Gastroesophageal sphincter (tissue), 4 donors: ENCODE measurements around the gene IFT122. TPM values are rescaled to one million over a fixed set of nuclear protein-coding genes. Genes with fewer than 3 reads are reported as not detected.
"Not testable (repeated sequence)": the region's sequence is repeated elsewhere in the genome, so short reads cannot be mapped to it uniquely, and the experiment has no call there.

Source experiments
- ATAC-seq: fragments of 150-250 bp; one replicate; pipeline ENCODE4 v1.9.1; 2016; ENCODE audit warnings: mild to moderate bottlenecking, moderate library complexity
- H3K27ac ChIP-seq, 4 donors: fragments of 200-600 bp; sonication (generic) in 3 of 4; 1 replicate in 3 of 4; 2 replicates in 1 of 4; pipeline ENCODE4 v1.5.1; 2016 to 2019
- H3K27me3 ChIP-seq: fragments of 200-600 bp; sonication (generic); one replicate; pipeline ENCODE4 v1.5.1; 2019
- H3K36me3 ChIP-seq, 2 donors: fragments of 200-600 bp; sonication (generic); one replicate each; pipeline ENCODE4 v1.5.1; 2019; ENCODE audit warnings: control low read depth in 1 of 2
- H3K4me1 ChIP-seq, 3 donors: fragments of 200-600 bp; sonication (generic); 1 replicate in 2 of 3; 2 replicates in 1 of 3; pipeline ENCODE4 v1.5.1; 2016 to 2019; ENCODE audit warnings: control low read depth in 2 of 3
- H3K4me3 ChIP-seq, 2 donors: fragments of 200-600 bp; sonication (generic); one replicate each; pipeline ENCODE4 v1.5.1; 2019; ENCODE audit warnings: mild to moderate bottlenecking in 1 of 2, moderate library complexity in 1 of 2
- H3K9me3 ChIP-seq, 3 donors: fragments of 200-600 bp; sonication (generic); one replicate each; pipeline ENCODE4 v1.5.1; 2017 to 2019; ENCODE audit warnings: control low read depth in 2 of 3
- EP300 ChIP-seq: sonication (generic); formaldehyde crosslinking; IDR thresholded peaks from one replicate; pipeline ENCODE4 v1.6.1; 2017; ENCODE audit warnings: antibody characterized with exemption, mild to moderate bottlenecking
- POLR2A ChIP-seq, 2 donors: fragments of 450-650 bp; IDR thresholded peaks; one replicate each; pipeline ENCODE4 v1.6.1; 2017; ENCODE audit warnings: antibody characterized with exemption in 2 of 2, mild to moderate bottlenecking in 2 of 2, moderate library complexity in 1 of 2
- POLR2AphosphoS5 ChIP-seq: sonication (generic); formaldehyde crosslinking; IDR thresholded peaks from one replicate; pipeline ENCODE4 v1.6.1; 2017; ENCODE audit warnings: antibody characterized with exemption
- WGBS, 2 donors: methylation state at CpG; one replicate each; pipeline ENCODE4 v1.1.5; 2018; ENCODE audit warnings: low coverage in 1 of 2; 5-methylcytosine and 5-hydroxymethylcytosine counted together
- total RNA-seq, 4 donors: library from RNA; depleted of rRNA; stranded (reverse); fragments of >200 nt; gene quantifications; one replicate each; pipeline ENCODE4 v1.1.0, GENCODE V29; 2016
- TF ChIP-seq, protein P1 (sequence below), 4 experiments: fragments of 200-600 bp in 2 of 4; fragments of 450-650 bp in 2 of 4; sonication (generic) in 1 of 4; IDR thresholded peaks; one replicate each; pipeline ENCODE4 v1.5.1; 2017 to 2019; ENCODE audit warnings: antibody characterized with exemption in 4 of 4, mild to moderate bottlenecking in 2 of 4, moderate library complexity in 2 of 4

The IFT122 gene
- 10 to 100 TPM; 18.1 to 38.3 (median 26.8) TPM for total RNA-seq

- WGBS, 2 donors, result 0% methylated on average over 27 of the region's 75 CpGs; no CpG with 5 or more reads in 1 of the 2 donors
- ATAC-seq, result peak; percentile 97
- Histone ChIP-seq H3K27me3 (no peaks in the 10 kb centered on the region), H3K36me3 (peaks cover 0 to 24% of the 10 kb centered on the region in 2 donors), H3K4me3 (peak within 1 kb of the TSS; percentile 75 to 86), H3K27ac (peak within 1 kb of the TSS; percentile 59 to 92 (median 89)), H3K4me1 (peaks cover 17 to 82% (median 29%) of the 10 kb centered on the region in 3 donors), H3K9me3 (no peaks in the 10 kb centered on the region)
- TF ChIP-seq, protein P1, sequence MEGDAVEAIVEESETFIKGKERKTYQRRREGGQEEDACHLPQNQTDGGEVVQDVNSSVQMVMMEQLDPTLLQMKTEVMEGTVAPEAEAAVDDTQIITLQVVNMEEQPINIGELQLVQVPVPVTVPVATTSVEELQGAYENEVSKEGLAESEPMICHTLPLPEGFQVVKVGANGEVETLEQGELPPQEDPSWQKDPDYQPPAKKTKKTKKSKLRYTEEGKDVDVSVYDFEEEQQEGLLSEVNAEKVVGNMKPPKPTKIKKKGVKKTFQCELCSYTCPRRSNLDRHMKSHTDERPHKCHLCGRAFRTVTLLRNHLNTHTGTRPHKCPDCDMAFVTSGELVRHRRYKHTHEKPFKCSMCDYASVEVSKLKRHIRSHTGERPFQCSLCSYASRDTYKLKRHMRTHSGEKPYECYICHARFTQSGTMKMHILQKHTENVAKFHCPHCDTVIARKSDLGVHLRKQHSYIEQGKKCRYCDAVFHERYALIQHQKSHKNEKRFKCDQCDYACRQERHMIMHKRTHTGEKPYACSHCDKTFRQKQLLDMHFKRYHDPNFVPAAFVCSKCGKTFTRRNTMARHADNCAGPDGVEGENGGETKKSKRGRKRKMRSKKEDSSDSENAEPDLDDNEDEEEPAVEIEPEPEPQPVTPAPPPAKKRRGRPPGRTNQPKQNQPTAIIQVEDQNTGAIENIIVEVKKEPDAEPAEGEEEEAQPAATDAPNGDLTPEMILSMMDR (IDR thresholded peaks at IDR 0.05), result peak in 1 of 4 experiments; percentile 3
- peak; percentile 84 for TF ChIP-seq POLR2AphosphoS5
- TF ChIP-seq EP300, result no peak
- TF ChIP-seq POLR2A (IDR thresholded peaks at IDR 0.05), result peak; percentile 71 to 79
Measured at GRCh38 chr3:129439817-129440617, at the start of gene IFT122, which contains the start of gene MBD4. TSS of gene IFT122 (plus strand) at chr3:129440224. CDS start at chr3:129440331, 107 bp downstream. TSS of gene MBD4 (minus strand) at chr3:129439948. CDS start at chr3:129439833, 115 bp downstream.

DNA sequence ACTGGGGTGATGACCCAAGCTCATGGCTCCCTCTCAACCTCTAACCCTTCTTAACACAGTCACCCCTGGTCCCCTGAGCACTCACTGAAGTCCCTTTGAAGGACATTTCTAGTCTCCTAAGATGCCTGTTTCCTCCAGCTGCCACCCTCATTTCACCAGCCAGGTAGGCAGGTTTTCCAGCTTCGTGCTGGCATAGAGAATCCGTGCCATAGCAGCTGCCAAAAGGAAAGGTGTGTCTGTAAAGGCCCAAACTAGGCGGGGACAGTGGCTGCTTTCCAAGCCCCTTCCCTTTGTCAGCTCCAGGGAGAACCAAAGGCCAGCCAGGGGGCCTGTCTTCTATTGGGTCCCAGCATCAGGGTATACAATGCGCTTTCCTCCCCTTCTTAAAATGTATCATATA lies 48.4 kb upstream of the IFT122 start:
- WGBS, 2 donors, result 100% methylated on average over 1 of the region's 4 CpGs; no CpG with 5 or more reads in 1 of the 2 donors
- H3K27ac ChIP-seq, H3K9me3 ChIP-seq, ATAC-seq, H3K27me3 ChIP-seq, H3K4me3 ChIP-seq: not testable (repeated sequence)
- H3K36me3 ChIP-seq, result peaks cover 0 to 92% of the 10 kb centered on the region in 2 donors
- peaks cover 0 to 29% (median 4%) of the 10 kb centered on the region in 3 donors for H3K4me1 ChIP-seq

- H3K27me3 ChIP-seq, H3K4me3 ChIP-seq, H3K9me3 ChIP-seq, ATAC-seq: not testable (repeated sequence)
- Histone ChIP-seq H3K27ac (peak overlapping the region in 1 of 4 donors; percentile 2), H3K4me1 (peaks cover 0 to 36% (median 4%) of the 10 kb centered on the region in 3 donors), H3K36me3 (peaks cover 0 to 91% of the 10 kb centered on the region in 2 donors)
- 60% methylated on average over 1 of the region's 8 CpGs; no CpG with 5 or more reads in 1 of the 2 donors for WGBS, 2 donors
Measured at GRCh38 chr3:129392106-129392887, 47.7 kb upstream of the IFT122 start.

- Histone ChIP-seq H3K27me3 (no peaks in the 10 kb centered on the region), H3K27ac (no peak overlapping the region), H3K4me1 (peaks cover 0 to 45% (median 8%) of the 10 kb centered on the region in 3 donors), H3K4me3 (no peak overlapping the region), H3K9me3 (no peaks in the 10 kb centered on the region), H3K36me3 (peaks cover 0 to 81% of the 10 kb centered on the region in 2 donors)
- TF ChIP-seq POLR2AphosphoS5, result no peak
- TF ChIP-seq POLR2A (IDR thresholded peaks at IDR 0.05), result no peak
- TF ChIP-seq EP300, result no peak
- TF ChIP-seq, protein P1 (IDR thresholded peaks at IDR 0.05), result no peak
- WGBS, 2 donors, result 55 to 80% methylated on average over 3 to 6 of the region's 6 CpGs
- ATAC-seq, result no peak
Measured at GRCh38 chr3:129393271-129393670, 46.8 kb upstream of the IFT122 start.

- no CpG with 5 or more reads among the region's 17 CpGs for WGBS, 2 donors
- not testable (repeated sequence) for H3K4me3 ChIP-seq
Measured at GRCh38 chr3:129393760-129394564, 46.1 kb upstream of the IFT122 start.

DNA sequence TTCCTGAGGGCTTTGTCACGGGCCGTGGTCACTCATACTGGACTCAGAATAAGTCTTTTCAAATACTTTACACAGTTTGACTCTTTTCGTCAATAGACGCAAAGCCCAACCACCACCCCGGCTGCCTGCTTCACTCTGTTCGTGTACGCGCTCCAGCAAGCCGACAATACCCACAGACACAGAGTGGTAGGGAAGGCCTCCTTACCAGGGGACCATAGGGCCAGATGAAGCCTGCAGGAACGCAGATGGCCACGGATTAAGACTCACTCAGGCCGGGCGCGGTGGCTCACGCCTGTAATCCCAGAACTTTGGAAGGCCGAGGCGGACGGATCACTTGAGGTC lies 41.2 kb upstream of the IFT122 start:
- H3K9me3 ChIP-seq, result no peaks in the 10 kb centered on the region
- 0 to 1% methylated on average over 1 to 9 of the region's 18 CpGs for WGBS, 2 donors
- H3K27ac ChIP-seq, result peak overlapping the region; percentile 87 to 93 (median 90)
- H3K27me3 ChIP-seq, result no peaks in the 10 kb centered on the region
- ATAC-seq, result peak; percentile 23
- H3K4me3 ChIP-seq, result peak overlapping the region; percentile 81 to 91
- peaks cover 0 to 27% of the 10 kb centered on the region in 2 donors for H3K36me3 ChIP-seq
- H3K4me1 ChIP-seq, result peaks cover 0 to 45% (median 7%) of the 10 kb centered on the region in 3 donors
- TF ChIP-seq POLR2A (IDR thresholded peaks at IDR 0.05) (no peak), EP300 (no peak), POLR2AphosphoS5 (no peak)
- TF ChIP-seq, protein P1 (IDR thresholded peaks at IDR 0.05), result no peak

More at GRCh38 chr3:129393760-129394564, 46.1 kb upstream of the IFT122 start:
- H3K36me3 ChIP-seq, result peaks cover 0 to 75% of the 10 kb centered on the region in 2 donors
- H3K9me3 ChIP-seq, H3K27ac ChIP-seq, ATAC-seq, H3K27me3 ChIP-seq: not testable (repeated sequence)
- H3K4me1 ChIP-seq, result peaks cover 0 to 51% (median 11%) of the 10 kb centered on the region in 3 donors
